Measurements from ENCODE around the gene PNLIP.

PNLIP gene

DNA sequence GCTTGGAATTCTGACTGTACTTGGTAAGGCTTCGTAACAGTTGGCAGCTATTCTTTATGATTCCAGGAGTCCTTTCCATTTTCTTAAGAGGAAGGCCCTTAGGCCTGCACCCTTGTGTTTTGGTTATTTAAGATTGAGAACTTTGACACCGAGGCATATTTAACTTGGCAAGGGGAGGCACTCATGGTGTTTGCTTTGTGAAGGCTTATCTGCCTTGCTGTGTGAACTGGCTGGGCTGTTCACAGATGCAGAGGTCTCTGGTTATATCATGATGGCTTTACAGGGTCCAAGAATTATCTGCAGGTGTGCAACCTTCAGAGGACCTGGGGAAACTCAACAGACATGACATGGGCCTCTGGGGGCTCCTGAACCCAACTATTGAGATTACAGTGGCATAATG is 44.2 kb downstream of the PNLIP start:
- Histone ChIP-seq H3K4me1 (no peaks in the 10 kb centered on the region), H3K4me3 (ENCODE audit: low read depth, low read length) (no peak overlapping the region), H3K4me2 (ENCODE audit: low read length) (no peak overlapping the region), H3K9me3 (ENCODE audit: control insufficient read depth, low read length) (no peaks in the 10 kb centered on the region), H3K27ac (no peak overlapping the region), H2AFZ (no peak overlapping the region), H3K79me2 (no peaks in the 10 kb centered on the region), H3K9ac (no peak overlapping the region), H3K36me3 (ENCODE audit: control insufficient read depth, insufficient read depth, low read length) (no peaks in the 10 kb centered on the region), H3K27me3 (ENCODE audit: control insufficient read depth, insufficient read depth, low read length) (no peaks in the 10 kb centered on the region)
- TF ChIP-seq CTCF (IDR thresholded peaks at IDR 0.05): no peak

DNA sequence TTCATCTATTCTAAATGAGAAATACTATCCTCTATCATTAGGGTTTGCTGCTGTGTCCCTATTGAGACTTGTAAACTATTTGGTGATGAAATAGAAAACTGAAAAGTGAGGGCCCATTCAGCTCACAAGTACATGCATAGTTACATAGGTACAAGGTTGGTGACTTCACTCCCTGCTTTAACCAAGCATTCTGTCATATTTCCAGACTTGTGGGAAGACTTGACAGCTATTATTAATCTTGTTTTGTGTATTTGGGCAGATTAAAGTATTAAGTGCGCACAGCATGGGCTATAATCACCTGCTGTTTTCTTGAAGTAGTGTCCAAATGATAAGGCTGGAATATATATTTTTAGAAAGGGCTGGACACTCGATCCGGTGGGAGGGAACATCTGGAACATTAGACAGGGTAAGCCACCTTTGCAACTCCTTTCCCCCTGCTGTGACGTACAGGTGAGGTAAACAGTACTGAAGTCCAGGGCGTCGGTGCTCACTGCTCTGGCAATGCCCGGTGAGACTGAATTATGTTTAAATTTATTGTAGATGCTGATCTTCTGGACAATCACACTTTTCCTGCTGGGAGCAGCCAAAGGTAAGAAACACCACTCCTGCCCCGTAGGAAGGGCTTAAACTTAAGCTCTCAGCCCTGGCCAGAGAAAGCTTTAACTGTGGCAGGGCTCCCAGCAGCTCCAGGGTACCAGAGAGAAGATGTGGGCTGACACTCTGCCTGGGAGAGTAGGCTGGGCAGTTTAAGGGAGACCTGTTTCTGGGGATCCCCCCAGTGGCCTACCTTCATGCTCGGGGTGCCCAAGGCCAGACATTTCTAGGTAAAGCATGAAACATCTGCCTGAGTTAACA is 45.1 kb downstream of the PNLIP start, which contains the start of gene PNLIPRP1:
Gene PNLIPRP1 (plus strand): TSS at position 370 of the 855 bp plus-strand sequence. CDS start 171 bp downstream, at position 541.
- Histone ChIP-seq H3K4me1 (no peaks in the 10 kb centered on the region), H3K36me3 (ENCODE audit: control insufficient read depth, insufficient read depth, low read length) (no peaks in the 10 kb centered on the region), H3K27ac (no peak within 1 kb of the TSS), H3K9ac (no peak within 1 kb of the TSS), H3K4me3 (ENCODE audit: low read depth, low read length) (no peak within 1 kb of the TSS), H3K79me2 (no peaks in the 10 kb centered on the region), H3K4me2 (ENCODE audit: low read length) (no peak within 1 kb of the TSS), H3K9me3 (ENCODE audit: control insufficient read depth, low read length) (no peaks in the 10 kb centered on the region), H2AFZ (no peak within 1 kb of the TSS), H3K27me3 (ENCODE audit: control insufficient read depth, insufficient read depth, low read length) (no peaks in the 10 kb centered on the region)
- no peak for TF ChIP-seq CTCF (IDR thresholded peaks at IDR 0.05)

DNA sequence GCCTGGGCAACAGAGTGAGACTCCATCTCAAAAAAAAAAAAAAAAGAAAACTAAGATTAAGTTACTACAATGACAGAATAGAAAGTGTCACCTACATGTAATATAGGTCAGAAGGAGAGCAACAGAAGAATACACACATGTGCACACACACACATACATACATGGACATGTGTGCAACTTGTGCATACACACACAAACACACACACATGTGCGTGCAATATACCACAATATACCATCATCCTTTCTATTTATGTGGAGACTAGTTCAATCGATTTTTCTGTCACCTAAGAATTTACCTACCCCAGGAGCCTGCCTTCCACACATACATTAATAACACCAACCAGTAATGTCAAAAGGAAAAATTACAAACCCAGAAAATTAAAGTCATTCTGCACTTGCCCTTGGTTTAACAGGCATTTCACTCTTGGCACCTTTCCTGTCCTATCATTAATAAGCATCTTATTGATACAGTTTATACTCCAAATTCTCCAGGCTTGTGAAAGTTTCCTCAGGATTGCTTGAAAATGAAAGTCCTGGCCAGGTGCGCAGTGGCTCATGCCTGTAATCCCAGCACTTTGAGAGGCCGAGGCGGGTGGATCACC is 47.5 kb downstream of the PNLIP start:
- H3K9ac ChIP-seq: no peak overlapping the region
- H2AFZ ChIP-seq: no peak overlapping the region
- H3K79me2 ChIP-seq: no peaks in the 10 kb centered on the region
- H3K27ac ChIP-seq: no peak overlapping the region
- no peaks in the 10 kb centered on the region for H3K36me3 ChIP-seq (ENCODE audit: control insufficient read depth, insufficient read depth, low read length)
- no peak overlapping the region for H3K4me3 ChIP-seq (ENCODE audit: low read depth, low read length)
- H3K4me1 ChIP-seq: no peaks in the 10 kb centered on the region
- H3K9me3 ChIP-seq (ENCODE audit: control insufficient read depth, low read length): no peaks in the 10 kb centered on the region
- no peaks in the 10 kb centered on the region for H3K27me3 ChIP-seq (ENCODE audit: control insufficient read depth, insufficient read depth, low read length)
- H3K4me2 ChIP-seq (ENCODE audit: low read length): no peak overlapping the region
- TF ChIP-seq CTCF (IDR thresholded peaks at IDR 0.05): no peak

DNA sequence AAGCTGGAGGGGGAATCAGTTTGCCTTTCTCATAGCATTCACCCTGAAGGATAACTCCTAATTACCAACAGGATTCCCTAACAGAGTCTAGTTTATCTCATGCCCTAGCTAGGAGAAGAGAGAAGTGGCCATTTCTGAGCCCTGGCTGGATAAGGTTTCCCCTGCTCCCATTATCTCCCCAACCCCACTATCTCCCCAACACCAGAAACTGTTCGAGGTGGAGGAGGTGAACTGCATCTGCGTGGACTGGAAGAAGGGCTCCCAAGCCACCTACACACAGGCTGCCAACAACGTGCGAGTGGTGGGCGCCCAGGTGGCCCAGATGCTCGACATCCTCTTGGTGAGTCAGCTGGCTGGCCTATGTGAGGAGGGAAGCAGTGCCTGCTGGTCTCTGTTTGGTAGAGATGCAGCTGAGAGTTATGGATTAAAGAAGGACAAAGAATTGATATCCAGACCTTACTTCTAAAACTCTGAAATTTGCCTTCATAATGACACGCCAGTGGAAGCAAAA is 48.8 kb downstream of the PNLIP start:
- no peak overlapping the region for H3K4me3 ChIP-seq (ENCODE audit: low read depth, low read length)
- no peak overlapping the region for H3K9ac ChIP-seq
- no peak overlapping the region for H2AFZ ChIP-seq
- no peak overlapping the region for H3K27ac ChIP-seq
- no peak for TF ChIP-seq CTCF (IDR thresholded peaks at IDR 0.05)
- H3K27me3 ChIP-seq (ENCODE audit: control insufficient read depth, insufficient read depth, low read length): no peaks in the 10 kb centered on the region
- no peaks in the 10 kb centered on the region for H3K4me1 ChIP-seq
- H3K79me2 ChIP-seq: no peaks in the 10 kb centered on the region
- no peak overlapping the region for H3K4me2 ChIP-seq (ENCODE audit: low read length)
- no peaks in the 10 kb centered on the region for H3K9me3 ChIP-seq (ENCODE audit: control insufficient read depth, low read length)
- H3K36me3 ChIP-seq (ENCODE audit: control insufficient read depth, insufficient read depth, low read length): no peaks in the 10 kb centered on the region
